Measurements from ENCODE around the gene HMCN2.

DNA sequence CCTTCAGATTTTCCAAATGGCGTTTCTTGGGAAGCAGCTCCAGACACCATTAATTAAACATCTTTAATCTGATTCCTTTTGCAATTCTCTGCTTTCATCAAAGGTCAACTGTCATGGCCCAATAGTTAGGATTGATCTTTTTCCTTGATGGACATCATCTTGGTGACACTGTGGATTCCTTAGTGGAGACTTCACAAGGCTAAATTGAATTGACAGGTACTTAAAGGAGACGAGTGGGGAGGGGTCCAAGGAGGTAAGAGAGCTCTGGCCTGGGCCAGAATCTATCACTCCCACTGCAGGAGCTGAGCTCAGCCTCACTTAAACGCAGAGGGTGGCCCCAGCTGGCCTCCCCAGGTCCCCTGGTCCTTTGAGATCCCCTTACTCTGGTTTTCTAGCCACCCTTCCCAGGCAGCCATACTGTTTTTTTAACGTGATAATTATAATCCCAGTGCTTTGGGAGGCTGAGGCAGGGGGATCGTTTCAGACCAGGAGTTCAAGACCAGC lies 9.9 kb upstream of the HMCN2 start:
- no peak for TF ChIP-seq CHD1 (IDR thresholded peaks at IDR 0.05; ENCODE audit: low read depth, low read length)
- TF ChIP-seq CTCF (conservative IDR thresholded peaks at IDR 0.05; ENCODE audit: low read depth, low read length), result no peak
- no peak for TF ChIP-seq POLR2A (IDR thresholded peaks at IDR 0.05; ENCODE audit: low read depth, low read length)
- TF ChIP-seq SMC3 (IDR thresholded peaks at IDR 0.05; ENCODE audit: low read depth, low read length), result no peak
- TF ChIP-seq BHLHE40 (IDR thresholded peaks at IDR 0.05; ENCODE audit: low read depth, low read length), result no peak
- TF ChIP-seq, protein P1, sequence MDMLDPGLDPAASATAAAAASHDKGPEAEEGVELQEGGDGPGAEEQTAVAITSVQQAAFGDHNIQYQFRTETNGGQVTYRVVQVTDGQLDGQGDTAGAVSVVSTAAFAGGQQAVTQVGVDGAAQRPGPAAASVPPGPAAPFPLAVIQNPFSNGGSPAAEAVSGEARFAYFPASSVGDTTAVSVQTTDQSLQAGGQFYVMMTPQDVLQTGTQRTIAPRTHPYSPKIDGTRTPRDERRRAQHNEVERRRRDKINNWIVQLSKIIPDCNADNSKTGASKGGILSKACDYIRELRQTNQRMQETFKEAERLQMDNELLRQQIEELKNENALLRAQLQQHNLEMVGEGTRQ (IDR thresholded peaks at IDR 0.05; ENCODE audit: low read depth, low read length), result no peak
- no peak for TF ChIP-seq RAD21 (IDR thresholded peaks at IDR 0.05; ENCODE audit: low read length)
- TF ChIP-seq FOS (IDR thresholded peaks at IDR 0.05; ENCODE audit: low read depth, low read length), result no peak
- TF ChIP-seq RFX5 (IDR thresholded peaks at IDR 0.05; ENCODE audit: low read depth, low read length), result no peak
